Activated CD8-positive, alpha-beta memory T cell treated with anti-CD3 and anti-CD28 coated beads, Interleukin-2, amount 50 U/mL, for 4 hours (primary cell): ENCODE measurements around the gene GPR12.
"Not testable (repeated sequence)": the region's sequence is repeated elsewhere in the genome, so short reads cannot be mapped to it uniquely, and the experiment has no call there.

Source experiments
- DNase-seq: peaks from one replicate; pipeline ENCODE4 v3.0.0-alpha.2; 2020

The GPR12 gene

GRCh38 chr13:26747706-26748105 lies 12.9 kb downstream of the GPR12 start:
- no peak for DNase-seq

DNA sequence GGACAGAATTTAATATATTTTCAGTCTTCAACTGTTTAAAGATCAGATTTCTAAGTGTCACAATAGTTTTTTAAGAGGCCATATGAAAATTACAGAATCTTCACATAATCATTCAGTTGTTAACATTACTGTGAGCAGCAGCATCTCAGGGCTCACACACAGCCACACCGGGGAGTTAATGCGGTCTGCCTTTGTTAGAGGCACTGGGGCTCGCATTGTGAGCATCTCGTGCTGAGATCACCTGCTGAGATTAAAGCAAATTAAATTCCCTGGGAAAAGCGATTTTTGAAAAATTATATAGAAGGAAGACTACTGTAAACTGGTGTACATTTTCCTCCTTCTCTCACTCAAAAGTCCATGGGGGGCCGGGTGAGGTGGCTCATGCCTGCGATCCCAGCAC lies 16.6 kb downstream of the GPR12 start:
- no peak for DNase-seq

DNA sequence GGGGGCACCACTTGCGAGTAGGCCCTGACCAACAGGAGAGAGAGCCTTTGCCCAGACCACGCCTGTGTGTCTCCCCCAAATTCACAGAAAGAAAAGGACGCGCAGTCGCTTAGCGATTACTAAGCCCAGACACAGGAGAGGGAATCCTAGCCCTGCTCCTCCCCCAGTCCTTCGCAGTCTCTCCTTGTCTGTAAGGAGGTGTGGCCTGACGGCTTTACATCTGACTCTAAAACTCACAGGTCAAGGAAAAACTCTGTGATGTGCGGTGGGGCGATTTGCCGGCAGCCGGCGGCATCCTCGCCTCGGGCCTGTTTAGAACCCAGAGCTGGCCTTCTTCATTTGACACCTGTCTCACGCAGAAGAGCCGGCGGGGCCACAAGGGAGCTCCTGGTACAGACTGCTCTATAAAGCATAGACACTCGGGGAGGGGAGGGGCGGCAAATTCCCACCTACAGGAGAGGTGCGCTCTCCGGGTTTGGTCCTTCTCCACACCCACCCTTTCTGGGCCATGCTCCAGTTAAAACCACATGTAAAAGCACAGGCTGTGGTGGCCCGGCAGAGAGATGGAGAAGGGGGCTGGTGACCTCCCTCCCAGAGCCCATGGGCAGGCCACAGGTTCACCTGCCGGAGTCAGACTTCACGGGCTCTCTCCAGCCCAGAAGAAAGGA lies 17.8 kb downstream of the GPR12 start:
- no peak for DNase-seq

- no peak for DNase-seq
These were observed 24.9 kb downstream of the GPR12 start for GRCh38 chr13:26735677-26736076.

- no peak for DNase-seq
These were observed 33.0 kb downstream of the GPR12 start for GRCh38 chr13:26727633-26728032.

GRCh38 chr13:26727122-26727521 lies 33.5 kb downstream of the GPR12 start:
- no peak for DNase-seq

DNA sequence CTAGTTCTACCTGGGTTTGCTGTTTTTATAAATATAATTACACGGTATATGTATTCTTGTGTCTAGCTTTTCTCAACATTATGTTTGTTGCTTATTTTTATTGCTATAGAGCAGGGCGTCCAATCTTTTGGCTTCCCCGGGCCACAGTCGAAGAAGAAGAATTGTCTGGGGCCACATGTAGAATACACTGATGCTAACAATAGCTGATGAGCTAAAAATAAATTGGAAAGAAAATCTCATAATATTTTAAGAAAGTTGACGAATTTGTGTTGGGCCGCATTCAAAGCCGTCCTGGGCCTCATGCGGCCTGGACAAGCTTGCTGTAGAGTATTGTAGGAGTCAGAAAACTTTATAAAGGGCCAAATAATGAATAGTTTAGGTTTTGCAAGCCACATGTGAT lies 33.9 kb downstream of the GPR12 start:
- no peak for DNase-seq

DNA sequence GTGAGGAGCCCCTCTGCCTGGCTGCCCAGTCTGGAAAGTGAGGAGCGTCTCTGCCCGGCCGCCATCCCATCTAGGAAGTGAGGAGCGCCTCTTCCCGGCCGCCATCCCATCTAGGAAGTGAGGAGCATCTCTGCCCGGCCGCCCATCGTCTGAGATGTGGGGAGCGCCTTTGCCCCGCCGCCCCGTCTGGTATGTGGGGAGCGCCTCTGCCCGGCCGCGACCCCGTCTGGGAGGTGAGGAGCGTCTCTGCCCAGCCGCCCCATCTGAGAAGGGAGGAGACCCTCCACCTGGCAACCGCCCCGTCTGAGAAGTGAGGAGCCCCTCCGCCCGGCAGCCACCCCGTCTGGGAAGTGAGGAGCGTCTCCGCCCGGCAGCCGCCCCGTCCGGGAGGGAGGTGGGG lies 37.0 kb downstream of the GPR12 start:
- DNase-seq, result not testable (repeated sequence)

- no peak for DNase-seq
These were observed 38.3 kb downstream of the GPR12 start for GRCh38 chr13:26722321-26722720.

GRCh38 chr13:26721251-26722121 lies 39.1 kb downstream of the GPR12 start:
- peak; percentile 20 for DNase-seq

- DNase-seq, result no peak
These were observed 41.1 kb downstream of the GPR12 start for GRCh38 chr13:26719356-26719945.

GRCh38 chr13:26718872-26719271 lies 41.7 kb downstream of the GPR12 start:
- DNase-seq, result no peak

GRCh38 chr13:26718146-26718545 lies 42.4 kb downstream of the GPR12 start:
- no peak for DNase-seq

- no peak for DNase-seq
These were observed 43.6 kb downstream of the GPR12 start for GRCh38 chr13:26716984-26717383.

- no peak for DNase-seq
These were observed 47.2 kb downstream of the GPR12 start for GRCh38 chr13:26713341-26713740.

DNA sequence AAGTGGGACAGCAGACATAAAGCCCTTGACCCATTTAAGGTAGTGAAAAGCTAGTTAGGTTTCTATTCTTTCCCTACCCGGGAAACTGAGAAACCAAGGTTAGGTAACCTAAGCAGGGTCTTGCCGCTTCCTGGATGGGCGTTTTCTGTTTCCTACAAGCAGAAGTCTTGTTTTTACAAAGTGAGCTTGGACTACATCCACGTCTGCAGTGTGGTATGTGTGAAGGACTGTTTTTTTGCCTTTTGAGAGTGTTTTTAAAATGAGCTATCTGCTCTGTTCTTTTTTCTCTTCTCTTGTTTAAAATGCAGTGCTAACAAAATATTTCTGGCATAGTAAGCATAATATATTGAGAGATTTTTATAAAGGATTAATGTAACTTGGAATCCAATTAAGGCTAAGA lies 49.4 kb downstream of the GPR12 start:
- DNase-seq, result no peak

DNA sequence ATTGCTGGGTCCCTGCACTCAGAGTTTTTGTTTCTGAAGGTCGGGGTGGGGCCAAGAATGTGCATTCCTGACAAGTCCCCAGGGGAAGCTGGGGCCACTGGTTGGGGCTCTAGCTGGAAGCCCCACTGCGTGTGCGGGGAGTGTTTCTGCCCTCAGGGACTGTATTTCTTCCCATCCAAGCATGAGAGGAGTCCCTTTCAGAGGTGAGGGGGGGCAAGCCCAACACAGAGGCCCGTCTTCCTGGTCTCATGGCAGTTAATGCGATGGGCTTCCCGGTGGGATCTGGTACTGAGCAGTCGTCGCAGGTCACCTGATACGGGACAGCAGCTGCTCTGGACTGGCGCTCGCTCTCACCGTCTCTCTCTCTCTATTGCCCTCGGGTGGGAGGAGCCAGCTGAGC lies 50.4 kb downstream of the GPR12 start:
- no peak for DNase-seq

- DNase-seq, result no peak
These were observed 51.1 kb downstream of the GPR12 start for GRCh38 chr13:26709461-26709860.

DNA sequence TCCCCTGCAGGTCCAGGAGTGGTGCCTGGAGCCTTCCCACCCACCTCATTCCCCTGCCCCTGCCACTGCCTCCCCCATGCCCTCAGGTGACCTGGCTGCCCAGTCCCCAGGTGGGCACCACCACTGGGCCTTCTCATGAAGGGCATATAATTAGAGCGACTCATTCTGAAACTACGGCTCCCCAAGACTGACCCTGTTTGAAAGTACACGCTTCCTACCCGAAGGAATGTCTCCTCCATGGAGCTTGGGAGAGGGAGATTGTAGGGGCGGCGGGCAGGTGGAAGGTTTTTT lies 52.6 kb downstream of the GPR12 start:
- DNase-seq, result no peak

DNA sequence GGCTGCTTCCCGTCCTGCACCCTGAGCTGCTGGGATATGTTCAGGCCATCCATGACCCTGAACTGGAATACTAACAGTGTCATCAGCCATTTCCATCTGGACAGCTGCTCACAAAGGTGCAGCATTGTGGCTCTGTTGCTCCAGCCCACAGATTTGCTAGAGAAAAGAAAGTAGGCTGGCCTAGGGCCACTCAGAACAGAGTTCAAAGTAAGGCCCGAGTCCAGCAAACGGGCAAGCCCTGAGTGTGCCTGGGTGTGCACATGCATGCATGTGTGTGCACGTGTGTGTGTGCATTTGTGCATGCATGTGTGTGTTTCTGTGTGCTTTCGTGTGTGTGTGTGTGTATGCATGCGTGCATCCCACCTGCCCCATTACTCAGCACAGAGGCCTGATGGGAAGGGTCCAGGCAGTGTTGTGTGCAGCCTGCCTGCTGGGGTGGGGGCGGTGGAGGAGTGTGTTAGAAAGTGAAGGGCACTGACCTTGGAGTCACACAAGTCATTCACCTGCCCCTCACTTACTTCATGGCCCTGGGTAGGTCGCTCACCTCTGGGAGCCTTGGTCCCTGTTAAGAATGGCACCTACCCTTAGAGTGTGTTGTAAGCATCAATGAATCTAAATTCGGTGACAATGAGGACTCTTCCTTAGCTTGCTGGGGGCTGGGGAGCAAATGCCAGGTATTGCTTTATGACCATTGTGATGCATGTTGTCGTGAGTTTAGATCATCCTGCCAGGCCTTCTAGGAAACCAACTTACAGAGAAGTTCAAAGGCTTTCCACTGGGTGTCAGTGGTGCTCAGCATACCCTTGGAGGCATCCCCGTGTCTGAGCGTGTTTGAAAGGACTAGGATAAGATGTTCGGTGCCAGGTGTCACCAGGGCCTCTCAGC lies 53.2 kb downstream of the GPR12 start:
- DNase-seq, result no peak

DNA sequence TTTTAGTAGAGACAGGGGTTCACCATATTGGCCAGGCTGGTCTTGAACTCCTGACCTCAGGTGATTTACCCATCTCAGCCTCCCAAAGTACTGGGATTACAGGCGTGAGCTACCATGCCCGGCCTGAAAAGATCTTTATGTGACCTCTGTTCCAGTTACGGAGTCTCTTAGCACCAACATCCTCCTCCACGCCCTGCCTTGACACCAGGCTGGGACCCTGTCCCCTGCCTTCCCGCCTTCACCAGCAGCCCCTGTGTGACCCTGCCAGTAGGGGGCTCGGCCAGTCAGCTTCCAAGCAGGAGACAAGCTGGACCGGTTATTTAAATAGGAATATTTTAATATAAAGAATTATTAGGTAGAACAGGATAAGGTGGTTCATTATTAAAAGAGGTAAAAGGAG lies 54.2 kb downstream of the GPR12 start:
- no peak for DNase-seq

- no peak for DNase-seq
These were observed 55.0 kb downstream of the GPR12 start for GRCh38 chr13:26705536-26705935.
